GM18867 (cell line): ENCODE results near the gene CLDN7.

Experiments used
- ATAC-seq: cut with Tn5 transposase; IDR thresholded peaks from one replicate; pipeline ENCODE4 v1.9.1; 2021; ENCODE audit warnings: mild to moderate bottlenecking, moderate library complexity; ENCODE audit not compliant: unreplicated experiment

Gene CLDN7

GRCh38 chr17:7221278-7222092, 40.8 kb downstream of the CLDN7 start:
- ATAC-seq = no peak

- ATAC-seq = no peak
These were observed 41.5 kb downstream of the CLDN7 start for GRCh38 chr17:7220593-7221277.

- ATAC-seq = peak; percentile 52
These were observed 42.3 kb downstream of the CLDN7 start, which contains the start of the genes ACADVL and DLG4 for GRCh38 chr17:7219812-7220592. TSS of gene ACADVL (plus strand) at chr17:7219938. CDS start at chr17:7219985, 47 bp downstream. TSS of gene DLG4 (minus strand) at chr17:7219836.

- no peak for ATAC-seq
These were observed 43.0 kb downstream of the CLDN7 start for GRCh38 chr17:7219229-7219811.

GRCh38 chr17:7218758-7219157, 43.5 kb downstream of the CLDN7 start:
- ATAC-seq = no peak

GRCh38 chr17:7218166-7218565, 44.1 kb downstream of the CLDN7 start:
- ATAC-seq = no peak

GRCh38 chr17:7217113-7217987, 44.9 kb downstream of the CLDN7 start:
- ATAC-seq = no peak

- no peak for ATAC-seq
These were observed 45.8 kb downstream of the CLDN7 start for GRCh38 chr17:7216242-7217112.

GRCh38 chr17:7215652-7216180, 46.6 kb downstream of the CLDN7 start:
- ATAC-seq = no peak

GRCh38 chr17:7215136-7215638, 47.1 kb downstream of the CLDN7 start:
- ATAC-seq = no peak

- peak; percentile 81 for ATAC-seq
These were observed 47.8 kb downstream of the CLDN7 start for GRCh38 chr17:7214300-7215135.

GRCh38 chr17:7213895-7214299, 48.4 kb downstream of the CLDN7 start:
- no peak for ATAC-seq

GRCh38 chr17:7211491-7212273, 50.6 kb downstream of the CLDN7 start:
- no peak for ATAC-seq
